Loucy (cell line): ENCODE measurements around the gene KLHDC4.

ENCODE experiments used
- EZH2phosphoT487 ChIP-seq: fragments of 200-600 bp; IDR thresholded peaks from 2 replicates; pipeline ENCODE4 v1.6.1; 2018; ENCODE audit warnings: antibody characterized with exemption, mild to moderate bottlenecking, moderate library complexity, borderline replicate concordance
- TF ChIP-seq, protein P1 (sequence below): fragments of 200-600 bp; sonication (generic); conservative IDR thresholded peaks from 2 replicates; pipeline ENCODE4 v1.5.1; 2014; ENCODE audit warnings: mild to moderate bottlenecking, antibody characterized with exemption, low read length

DNA sequence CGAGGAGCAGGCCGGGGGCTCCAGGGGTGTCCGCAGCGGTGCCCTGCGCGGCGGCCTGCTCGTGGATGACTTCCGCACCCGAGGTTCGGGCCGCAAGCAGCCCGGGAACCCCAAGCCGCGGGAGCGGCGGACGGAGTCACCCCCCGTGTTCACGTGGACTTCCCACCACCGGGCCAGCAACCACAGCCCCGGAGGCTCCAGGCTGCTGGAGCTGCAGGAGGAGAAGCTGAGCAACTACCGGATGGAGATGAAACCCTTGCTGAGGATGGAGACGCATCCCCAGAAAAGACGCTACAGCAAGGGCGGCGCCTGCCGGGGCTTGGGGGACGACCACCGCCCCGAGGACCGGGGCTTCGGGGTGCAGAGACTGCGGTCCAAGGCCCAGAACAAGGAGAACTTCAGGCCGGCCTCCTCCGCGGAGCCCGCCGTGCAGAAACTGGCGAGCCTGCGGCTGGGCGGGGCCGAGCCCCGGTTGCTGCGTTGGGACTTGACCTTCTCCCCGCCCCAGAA is 75.8 kb downstream of the KLHDC4 start:
- TF ChIP-seq, protein P1, sequence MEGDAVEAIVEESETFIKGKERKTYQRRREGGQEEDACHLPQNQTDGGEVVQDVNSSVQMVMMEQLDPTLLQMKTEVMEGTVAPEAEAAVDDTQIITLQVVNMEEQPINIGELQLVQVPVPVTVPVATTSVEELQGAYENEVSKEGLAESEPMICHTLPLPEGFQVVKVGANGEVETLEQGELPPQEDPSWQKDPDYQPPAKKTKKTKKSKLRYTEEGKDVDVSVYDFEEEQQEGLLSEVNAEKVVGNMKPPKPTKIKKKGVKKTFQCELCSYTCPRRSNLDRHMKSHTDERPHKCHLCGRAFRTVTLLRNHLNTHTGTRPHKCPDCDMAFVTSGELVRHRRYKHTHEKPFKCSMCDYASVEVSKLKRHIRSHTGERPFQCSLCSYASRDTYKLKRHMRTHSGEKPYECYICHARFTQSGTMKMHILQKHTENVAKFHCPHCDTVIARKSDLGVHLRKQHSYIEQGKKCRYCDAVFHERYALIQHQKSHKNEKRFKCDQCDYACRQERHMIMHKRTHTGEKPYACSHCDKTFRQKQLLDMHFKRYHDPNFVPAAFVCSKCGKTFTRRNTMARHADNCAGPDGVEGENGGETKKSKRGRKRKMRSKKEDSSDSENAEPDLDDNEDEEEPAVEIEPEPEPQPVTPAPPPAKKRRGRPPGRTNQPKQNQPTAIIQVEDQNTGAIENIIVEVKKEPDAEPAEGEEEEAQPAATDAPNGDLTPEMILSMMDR, result no peak
- no peak for TF ChIP-seq EZH2phosphoT487
